ENCODE results near the gene NDUFA8. TPM values are rescaled to one million over a fixed set of nuclear protein-coding genes. Genes with fewer than 3 reads are reported as not detected.

NDUFA8 gene
- total RNA-seq, 4 donors from 2014 or later = 16.1 to 59.5 (median 40.3) TPM

- Histone ChIP-seq H3K4me1 (peaks cover 0 to 5% (median 0%) of the 10 kb centered on the region in 4 donors), H3K4me3 (no peak overlapping the region), H3K9me3 (no peaks in the 10 kb centered on the region), H3K27me3 (peaks cover 7% of the 10 kb centered on the region), H3K36me3 (no peaks in the 10 kb centered on the region), H3K27ac (no peak overlapping the region)
- DNase-seq = no peak
- in situ Hi-C loops (cut with MboI; ENCODE audit: low pct_ligation_motif_present in 1 of 4, low pct_unique_long_range_greater_than_20kb in 1 of 4, low sequenced_read_pairs in 3 of 4) = loop anchor here in 1 of 4 donors (25.0 kb wide), 1 partner anchor 329 kb away; no protein-coding TSS in a partner anchor
- whole genome bisulfite sequencing, 2 donors (ENCODE audit: low coverage in 1 of 2) = 87% methylated on average over 12 of the region's 12 CpGs; no CpG with 5 or more reads in 1 of the 2 donors
- intact Hi-C loops (cut with DNase I; ENCODE audit: low total_unique reads) = no loop called here
- no peak for TF ChIP-seq CTCF (IDR thresholded peaks at IDR 0.05)
- TF ChIP-seq POLR2AphosphoS5 (IDR thresholded peaks at IDR 0.05) = no peak
- TF ChIP-seq POLR2A (IDR thresholded peaks at IDR 0.05) = no peak
- no peak for TF ChIP-seq EP300 (IDR thresholded peaks at IDR 0.05; ENCODE audit: low read depth)
These were observed 26.2 kb downstream of the NDUFA8 start for GRCh38 chr9:122133263-122133983.

GRCh38 chr9:122132539-122132938 is 27.0 kb downstream of the NDUFA8 start:
- Histone ChIP-seq H3K4me1 (peaks cover 0 to 5% (median 0%) of the 10 kb centered on the region in 4 donors), H3K27ac (no peak overlapping the region), H3K4me3 (no peak overlapping the region), H3K9me3 (no peaks in the 10 kb centered on the region), H3K27me3 (peaks cover 15% of the 10 kb centered on the region), H3K36me3 (no peaks in the 10 kb centered on the region)
- TF ChIP-seq EP300 (IDR thresholded peaks at IDR 0.05; ENCODE audit: low read depth) (no peak), CTCF (IDR thresholded peaks at IDR 0.05) (no peak), POLR2AphosphoS5 (IDR thresholded peaks at IDR 0.05) (no peak), POLR2A (IDR thresholded peaks at IDR 0.05) (no peak)
- intact Hi-C loops (cut with DNase I; ENCODE audit: low total_unique reads) (no loop called here), in situ Hi-C loops (cut with MboI; ENCODE audit: low pct_ligation_motif_present in 1 of 4, low pct_unique_long_range_greater_than_20kb in 1 of 4, low sequenced_read_pairs in 3 of 4) (loop anchor here in 1 of 4 donors (25.0 kb wide), 1 partner anchor 330 kb away; no protein-coding TSS in a partner anchor)
- no peak for DNase-seq
- WGBS, 2 donors (ENCODE audit: low coverage in 1 of 2) = 98% methylated on average over 4 of the region's 4 CpGs; no CpG with 5 or more reads in 1 of the 2 donors

- H3K27me3 ChIP-seq = peaks cover 25% of the 10 kb centered on the region
- intact Hi-C loops (cut with DNase I; ENCODE audit: low total_unique reads) (no loop called here), in situ Hi-C loops (cut with MboI; ENCODE audit: low pct_ligation_motif_present in 1 of 4, low pct_unique_long_range_greater_than_20kb in 1 of 4, low sequenced_read_pairs in 3 of 4) (loop anchor here in 1 of 4 donors (25.0 kb wide), 1 partner anchor 331 kb away; no protein-coding TSS in a partner anchor)
- H3K4me3 ChIP-seq = no peak overlapping the region
- H3K9me3 ChIP-seq = no peaks in the 10 kb centered on the region
- no peaks in the 10 kb centered on the region for H3K36me3 ChIP-seq
- no peak for DNase-seq
- H3K27ac ChIP-seq = no peak overlapping the region
- WGBS, 2 donors (ENCODE audit: low coverage in 1 of 2) = 37% methylated on average over 16 of the region's 21 CpGs; no CpG with 5 or more reads in 1 of the 2 donors
- TF ChIP-seq CTCF (IDR thresholded peaks at IDR 0.05) (no peak), POLR2AphosphoS5 (IDR thresholded peaks at IDR 0.05) (no peak), POLR2A (IDR thresholded peaks at IDR 0.05) (no peak), EP300 (IDR thresholded peaks at IDR 0.05; ENCODE audit: low read depth) (no peak)
- H3K4me1 ChIP-seq = peaks cover 0 to 11% (median 4%) of the 10 kb centered on the region in 4 donors
These were observed 28.1 kb downstream of the NDUFA8 start for GRCh38 chr9:122131401-122132001.

- intact Hi-C loops (cut with DNase I; ENCODE audit: low total_unique reads) (no loop called here), in situ Hi-C loops (cut with MboI; ENCODE audit: low pct_ligation_motif_present in 1 of 4, low pct_unique_long_range_greater_than_20kb in 1 of 4, low sequenced_read_pairs in 3 of 4) (loop anchor here in 1 of 4 donors (25.0 kb wide), 1 partner anchor 331 kb away; no protein-coding TSS in a partner anchor)
- WGBS, 2 donors (ENCODE audit: low coverage in 1 of 2) = 77 to 90% methylated on average over 2 to 4 of the region's 4 CpGs
- TF ChIP-seq CTCF (IDR thresholded peaks at IDR 0.05) = no peak
- no peak for TF ChIP-seq POLR2AphosphoS5 (IDR thresholded peaks at IDR 0.05)
- TF ChIP-seq POLR2A (IDR thresholded peaks at IDR 0.05) = no peak
- no peak for TF ChIP-seq EP300 (IDR thresholded peaks at IDR 0.05; ENCODE audit: low read depth)
- Histone ChIP-seq H3K27me3 (peaks cover 32% of the 10 kb centered on the region), H3K27ac (no peak overlapping the region), H3K4me3 (no peak overlapping the region), H3K36me3 (no peaks in the 10 kb centered on the region), H3K4me1 (peaks cover 0 to 18% (median 8%) of the 10 kb centered on the region in 4 donors), H3K9me3 (no peaks in the 10 kb centered on the region)
- no peak for DNase-seq
These were observed 28.7 kb downstream of the NDUFA8 start for GRCh38 chr9:122130837-122131236.

Data from transverse colon (tissue), 4 donors.